DND-41 (cell line): Measurements from ENCODE around the gene PCBP4.

Experiments used
- ATAC-seq: fragments of 200-7000 bp; cut with Tn5 transposase; 3 replicates; pipeline ENCODE4 v1.9.1; 2021; ENCODE audit warnings: low read depth; ENCODE audit not compliant: insufficient read depth
- DNase-seq: peaks from one replicate; pipeline ENCODE4 v3.0.0-alpha.2; 2020
- H2AFZ ChIP-seq: 2 replicates; pipeline ENCODE4 v1.6.0; 2012; ENCODE audit warnings: low read depth, low read length
- H3K27ac ChIP-seq: 2 replicates; pipeline ENCODE4 v1.5.1; 2012; ENCODE audit warnings: low read length, inconsistent platforms
- H3K27me3 ChIP-seq: fragments of 200-600 bp; sonication (generic); 2 replicates; pipeline ENCODE4 v1.6.0; 2012; ENCODE audit warnings: low read length, mild to moderate bottlenecking, inconsistent platforms; ENCODE audit not compliant: insufficient read depth, poor library complexity
- H3K36me3 ChIP-seq: 2 replicates; pipeline ENCODE4 v1.5.1; 2012; ENCODE audit warnings: low read length, inconsistent platforms; ENCODE audit not compliant: insufficient read depth
- H3K4me1 ChIP-seq: 2 replicates; pipeline ENCODE4 v1.5.1; 2012; ENCODE audit warnings: mild to moderate bottlenecking, low read length; ENCODE audit not compliant: insufficient read depth
- H3K4me2 ChIP-seq: 2 replicates; pipeline ENCODE4 v1.6.0; 2012; ENCODE audit warnings: mild to moderate bottlenecking, moderate library complexity, low read length, inconsistent platforms; ENCODE audit not compliant: insufficient read depth
- H3K4me3 ChIP-seq, 2 experiments: fragments of 200-600 bp in 1 of 2; shearing (Covaris generic) in 1 of 2; 2 replicates each; pipeline ENCODE4 v1.5.1; 2012 to 2016; ENCODE audit warnings: inconsistent platforms in 2 of 2, low read length in 2 of 2, mild to moderate bottlenecking in 2 of 2, low read depth in 1 of 2, moderate library complexity in 1 of 2
- H3K79me2 ChIP-seq: 2 replicates; pipeline ENCODE4 v1.6.0; 2012; ENCODE audit warnings: low read length, inconsistent platforms; ENCODE audit not compliant: insufficient read depth
- H3K9ac ChIP-seq: 2 replicates; pipeline ENCODE4 v1.6.0; 2012; ENCODE audit warnings: low read depth, mild to moderate bottlenecking, inconsistent platforms, low read length, moderate library complexity
- H3K9me3 ChIP-seq: 2 replicates; pipeline ENCODE4 v1.5.1; 2012; ENCODE audit warnings: low read length, moderate library complexity, mild to moderate bottlenecking, inconsistent platforms; ENCODE audit not compliant: insufficient read depth, severe bottlenecking
- H4K20me1 ChIP-seq: 2 replicates; pipeline ENCODE4 v1.6.0; 2012; ENCODE audit warnings: low read length; ENCODE audit not compliant: insufficient read depth
- CTCF ChIP-seq: IDR thresholded peaks from 2 replicates; pipeline ENCODE4 v1.5.1; 2012; ENCODE audit warnings: borderline replicate concordance, low read length, moderate library complexity, mild to moderate bottlenecking; ENCODE audit not compliant: poor library complexity, severe bottlenecking; ENCODE audit errors: extremely low read depth
- EZH2 ChIP-seq: IDR thresholded peaks from 3 replicates; pipeline ENCODE4 v1.6.1; 2012; ENCODE audit warnings: borderline replicate concordance, low read depth, mild to moderate bottlenecking, moderate library complexity, low read length, inconsistent platforms; ENCODE audit not compliant: severe bottlenecking

Gene PCBP4

GRCh38 chr3:52004906-52005395, 37.7 kb upstream of the PCBP4 start:
- Histone ChIP-seq H3K27ac (no peak overlapping the region), H4K20me1 (no peaks in the 10 kb centered on the region), H3K4me1 (peaks cover 21% of the 10 kb centered on the region), H3K4me3 (no peak overlapping the region), H3K79me2 (no peaks in the 10 kb centered on the region), H3K9me3 (no peaks in the 10 kb centered on the region), H3K36me3 (no peaks in the 10 kb centered on the region), H3K9ac (no peak overlapping the region), H3K27me3 (no peaks in the 10 kb centered on the region), H3K4me2 (no peak overlapping the region), H2AFZ (no peak overlapping the region)
- ATAC-seq, result no peak
- DNase-seq, result no peak
- no peak for TF ChIP-seq EZH2
- no peak for TF ChIP-seq CTCF

- no peak overlapping the region for H3K4me2 ChIP-seq
- TF ChIP-seq CTCF (peak; percentile 39), EZH2 (no peak)
Observed at GRCh38 chr3:52004163-52004787, 37.0 kb upstream of the PCBP4 start.

GRCh38 chr3:52002748-52003147, 35.5 kb upstream of the PCBP4 start:
- H3K9me3 ChIP-seq, result no peaks in the 10 kb centered on the region
- no peak overlapping the region for H2AFZ ChIP-seq
- no peaks in the 10 kb centered on the region for H3K27me3 ChIP-seq
- DNase-seq (no peak), ATAC-seq (no peak)
- H3K36me3 ChIP-seq, result no peaks in the 10 kb centered on the region
- H3K9ac ChIP-seq, result no peak overlapping the region
- TF ChIP-seq CTCF, result no peak
- no peak for TF ChIP-seq EZH2
- no peaks in the 10 kb centered on the region for H3K79me2 ChIP-seq
- no peak overlapping the region for H3K4me3 ChIP-seq
- H3K4me2 ChIP-seq, result no peak overlapping the region
- H4K20me1 ChIP-seq, result no peaks in the 10 kb centered on the region
- peaks cover 21% of the 10 kb centered on the region for H3K4me1 ChIP-seq
- no peak overlapping the region for H3K27ac ChIP-seq

More at GRCh38 chr3:52004163-52004787, 37.0 kb upstream of the PCBP4 start:
- H3K9ac ChIP-seq, result no peak overlapping the region
- H3K4me3 ChIP-seq, result no peak overlapping the region
- ATAC-seq, result no peak
- DNase-seq, result no peak
- no peaks in the 10 kb centered on the region for H3K36me3 ChIP-seq
- H3K27ac ChIP-seq, result no peak overlapping the region
- no peaks in the 10 kb centered on the region for H3K9me3 ChIP-seq
- H3K27me3 ChIP-seq, result no peaks in the 10 kb centered on the region
- no peak overlapping the region for H2AFZ ChIP-seq
- no peaks in the 10 kb centered on the region for H4K20me1 ChIP-seq
- no peaks in the 10 kb centered on the region for H3K79me2 ChIP-seq
- peaks cover 21% of the 10 kb centered on the region for H3K4me1 ChIP-seq
